Parathyroid adenoma (tissue), 2 donors: ENCODE data around the gene POMGNT2.

Experiments used
- H2AFZ ChIP-seq: fragments of 300-600 bp; sonication (generic); one replicate; pipeline ENCODE4 v1.7.0; 2017; ENCODE audit warnings: antibody characterized with exemption, mild to moderate bottlenecking
- H3K27ac ChIP-seq: fragments of 300-600 bp; sonication (generic); one replicate; pipeline ENCODE4 v1.7.0; 2017
- H3K27me3 ChIP-seq: fragments of 300-600 bp; sonication (generic); one replicate; pipeline ENCODE4 v1.7.0; 2017; ENCODE audit warnings: low read length; ENCODE audit not compliant: control insufficient read depth, insufficient read depth
- H3K36me3 ChIP-seq: fragments of 300-600 bp; sonication (generic); one replicate; pipeline ENCODE4 v1.7.0; 2017; ENCODE audit warnings: low read length; ENCODE audit not compliant: control insufficient read depth, insufficient read depth
- H3K4me1 ChIP-seq: fragments of 300-600 bp; sonication (generic); one replicate; pipeline ENCODE4 v1.7.0; 2017; ENCODE audit warnings: control low read depth
- H3K4me2 ChIP-seq: fragments of 300-600 bp; sonication (generic); one replicate; pipeline ENCODE4 v1.7.0; 2017; ENCODE audit warnings: low read length
- H3K4me3 ChIP-seq: fragments of 300-600 bp; sonication (generic); one replicate; pipeline ENCODE4 v1.7.0; 2017; ENCODE audit warnings: low read depth, low read length
- H3K79me2 ChIP-seq: fragments of 300-600 bp; sonication (generic); one replicate; pipeline ENCODE4 v1.7.0; 2017; ENCODE audit warnings: control low read depth
- H3K9ac ChIP-seq: fragments of 300-600 bp; sonication (generic); one replicate; pipeline ENCODE4 v1.7.0; 2017; ENCODE audit warnings: mild to moderate bottlenecking
- H3K9me3 ChIP-seq: fragments of 300-600 bp; sonication (generic); one replicate; pipeline ENCODE4 v1.7.0; 2017; ENCODE audit warnings: low read length; ENCODE audit not compliant: control insufficient read depth
- CTCF ChIP-seq: fragments of 300-600 bp; sonication (generic); IDR thresholded peaks from one replicate; pipeline ENCODE4 v1.7.0; 2017; ENCODE audit warnings: antibody characterized with exemption, mild to moderate bottlenecking
- donor health status: primary hyperparathyroidism.

POMGNT2 gene

GRCh38 chr3:43094381-43094780 is 11.5 kb downstream of the POMGNT2 start:
- Histone ChIP-seq H2AFZ (no peak overlapping the region), H3K4me1 (peaks cover 10% of the 10 kb centered on the region), H3K4me2 (no peak overlapping the region)

GRCh38 chr3:43093974-43094373 is 11.9 kb downstream of the POMGNT2 start:
- H3K27me3 ChIP-seq = no peaks in the 10 kb centered on the region
- H3K4me1 ChIP-seq = peaks cover 10% of the 10 kb centered on the region
- no peak overlapping the region for H3K9ac ChIP-seq
- no peak for TF ChIP-seq CTCF
- H2AFZ ChIP-seq = no peak overlapping the region
- H3K79me2 ChIP-seq = peaks cover 16% of the 10 kb centered on the region
- H3K4me3 ChIP-seq = no peak overlapping the region
- H3K4me2 ChIP-seq = no peak overlapping the region
- H3K9me3 ChIP-seq = no peaks in the 10 kb centered on the region
- no peak overlapping the region for H3K27ac ChIP-seq
- no peaks in the 10 kb centered on the region for H3K36me3 ChIP-seq

More at GRCh38 chr3:43094381-43094780, 11.5 kb downstream of the POMGNT2 start:
- no peak overlapping the region for H3K9ac ChIP-seq
- peaks cover 16% of the 10 kb centered on the region for H3K79me2 ChIP-seq
- TF ChIP-seq CTCF = no peak
- no peak overlapping the region for H3K4me3 ChIP-seq
- no peaks in the 10 kb centered on the region for H3K9me3 ChIP-seq
- H3K27ac ChIP-seq = no peak overlapping the region
- no peaks in the 10 kb centered on the region for H3K36me3 ChIP-seq
- H3K27me3 ChIP-seq = no peaks in the 10 kb centered on the region

GRCh38 chr3:43093006-43093405 is 12.9 kb downstream of the POMGNT2 start:
- Histone ChIP-seq H3K79me2 (peaks cover 12% of the 10 kb centered on the region), H3K9me3 (no peaks in the 10 kb centered on the region), H3K4me1 (peaks cover 14% of the 10 kb centered on the region), H3K4me3 (no peak overlapping the region), H3K9ac (no peak overlapping the region), H3K36me3 (no peaks in the 10 kb centered on the region), H3K27ac (no peak overlapping the region), H3K4me2 (no peak overlapping the region), H2AFZ (no peak overlapping the region), H3K27me3 (no peaks in the 10 kb centered on the region)
- TF ChIP-seq CTCF = no peak

- Histone ChIP-seq H3K79me2 (peaks cover 12% of the 10 kb centered on the region), H2AFZ (no peak overlapping the region), H3K4me3 (no peak overlapping the region), H3K27me3 (no peaks in the 10 kb centered on the region), H3K9me3 (no peaks in the 10 kb centered on the region), H3K4me2 (no peak overlapping the region), H3K36me3 (no peaks in the 10 kb centered on the region), H3K4me1 (peaks cover 22% of the 10 kb centered on the region), H3K27ac (no peak overlapping the region), H3K9ac (no peak overlapping the region)
- TF ChIP-seq CTCF = no peak
Observed at GRCh38 chr3:43091481-43091880, 14.4 kb downstream of the POMGNT2 start.

- no peaks in the 10 kb centered on the region for H3K36me3 ChIP-seq
- no peaks in the 10 kb centered on the region for H3K27me3 ChIP-seq
- H3K9ac ChIP-seq = no peak overlapping the region
- H3K4me1 ChIP-seq = peaks cover 22% of the 10 kb centered on the region
- H3K4me2 ChIP-seq = no peak overlapping the region
- no peak overlapping the region for H2AFZ ChIP-seq
- H3K4me3 ChIP-seq = no peak overlapping the region
- peaks cover 13% of the 10 kb centered on the region for H3K79me2 ChIP-seq
- no peak overlapping the region for H3K27ac ChIP-seq
- no peaks in the 10 kb centered on the region for H3K9me3 ChIP-seq
- no peak for TF ChIP-seq CTCF
Observed at GRCh38 chr3:43090238-43090637, 15.6 kb downstream of the POMGNT2 start.
